HCT116 (cell line): Measurements from ENCODE around the gene C17orf100. TPM values are rescaled to one million over a fixed set of nuclear protein-coding genes. Genes with fewer than 3 reads are reported as not detected.
A peak's percentile ranks its signal among the peaks of the same experiment; 100 is the strongest.

Experiments used
- ATAC-seq: fragments of 200-7000 bp; cut with Tn5 transposase; 2 replicates; pipeline ENCODE4 v1.9.1; 2020; ENCODE audit warnings: mild to moderate bottlenecking, moderate library complexity
- BruUV-seq: library from RNA; stranded (reverse); fragments of 400-500 nt; replicated peaks from 2 replicates; lab custom pipeline; 2021; lab: Mats Ljungman, UMichigan
- CTCF ChIA-PET: fragments of 300-600 bp; sonication (Branson Sonifier 250); formaldehyde crosslinking; loops from one replicate; lab custom pipeline; 2021; ENCODE audit warnings: antibody characterized with exemption; lab: Charles Lee
- POLR2A ChIA-PET: fragments of 300-600, 350-600 bp; sonication (Branson Sonifier 250); formaldehyde crosslinking; loops from one replicate; lab custom pipeline; 2021; ENCODE audit warnings: antibody characterized with exemption; lab: Charles Lee
- RAD21 ChIA-PET, 2 experiments: fragments of 300-600 bp; sonication (Branson Sonifier 250); formaldehyde crosslinking; loops; one replicate each; lab custom pipeline; 2023; ENCODE audit warnings: low total read pairs in 2 of 2; ENCODE audit not compliant: uncharacterized antibody in 2 of 2, unreplicated experiment in 2 of 2, low non-redundant PET in 1 of 2; lab: Charles Lee
- DNase-seq: peaks from one replicate; pipeline ENCODE4 v3.0.0-alpha.2; 2010; ENCODE audit warnings: low read depth, low spot score
- H2AFZ ChIP-seq: fragments of 200-600 bp; shearing (Covaris generic), sonication (generic); 2 replicates; pipeline ENCODE4 v1.6.1; 2017; ENCODE audit warnings: low read depth, mixed run types, mixed read lengths, antibody characterized with exemption, low read length; ENCODE audit not compliant: poor library complexity, severe bottlenecking
- H3K27ac ChIP-seq: 2 replicates; pipeline ENCODE4 v1.5.1; 2012; ENCODE audit warnings: low read depth, low read length
- H3K27me3 ChIP-seq: fragments of 200-600 bp; sonication (generic); 2 replicates; pipeline ENCODE4 v1.6.1; 2016; ENCODE audit warnings: mixed run types, low read length, mixed read lengths; ENCODE audit not compliant: insufficient read depth
- H3K36me3 ChIP-seq, 2 experiments: fragments of 200-500 bp in 1 of 2; fragments of 200-600 bp in 1 of 2; sonication (Bioruptor generic) in 1 of 2; sonication (generic) in 1 of 2; 2 replicates each; pipeline versions ENCODE4 v1.5.1 to v1.6.1; 2014 to 2016; ENCODE audit warnings: low read length in 2 of 2, inconsistent platforms in 1 of 2, mixed read lengths in 1 of 2, mixed run types in 1 of 2; ENCODE audit not compliant: insufficient read depth in 2 of 2, control insufficient read depth in 1 of 2
- H3K4me1 ChIP-seq, 2 experiments: fragments of 200-600 bp in 1 of 2; sonication (generic) in 1 of 2; 2 replicates each; pipeline versions ENCODE4 v1.5.1 to v1.6.1; 2012 to 2017; ENCODE audit warnings: low read length in 2 of 2, inconsistent platforms in 1 of 2, mild to moderate bottlenecking in 1 of 2, mixed read lengths in 1 of 2, mixed run types in 1 of 2, moderate library complexity in 1 of 2; ENCODE audit not compliant: insufficient read depth in 2 of 2, control insufficient read depth in 1 of 2
- H3K4me2 ChIP-seq: fragments of 200-600 bp; sonication (generic); 2 replicates; pipeline ENCODE4 v1.6.1; 2017; ENCODE audit warnings: mixed run types, low read length, mixed read lengths
- H3K4me3 ChIP-seq, 2 experiments: fragments of 200-600 bp in 1 of 2; sonication (generic) in 1 of 2; replicated peaks in 1 of 2; 2 replicates each; pipeline ENCODE4 v1.5.1; 2011 to 2016; ENCODE audit warnings: low read length in 2 of 2, control low read depth in 1 of 2, low read depth in 1 of 2, mild to moderate bottlenecking in 1 of 2, mixed read lengths in 1 of 2, mixed run types in 1 of 2
- H3K79me2 ChIP-seq: fragments of 200-600 bp; sonication (generic); 2 replicates; pipeline ENCODE4 v1.6.1; 2017; ENCODE audit warnings: mild to moderate bottlenecking, mixed run types, low read length, moderate library complexity, mixed read lengths; ENCODE audit not compliant: insufficient read depth
- H3K9ac ChIP-seq: fragments of 200-600 bp; sonication (generic); 2 replicates; pipeline ENCODE4 v1.6.1; 2016; ENCODE audit warnings: low read length, mixed read lengths
- H3K9me2 ChIP-seq: fragments of 200-600 bp; sonication (generic), shearing (Covaris generic); 2 replicates; pipeline ENCODE4 v1.6.1; 2017; ENCODE audit warnings: mixed run types, mild to moderate bottlenecking, moderate library complexity; ENCODE audit not compliant: insufficient read depth
- H3K9me3 ChIP-seq, 2 experiments: fragments of 200-500 bp in 1 of 2; fragments of 200-600 bp in 1 of 2; sonication (Bioruptor generic) in 1 of 2; sonication (generic) in 1 of 2; 2 replicates each; pipeline ENCODE4 v1.6.1; 2014 to 2017; ENCODE audit warnings: low read length in 2 of 2, mixed read lengths in 2 of 2, inconsistent platforms in 1 of 2, low read depth in 1 of 2, mild to moderate bottlenecking in 1 of 2, mixed run types in 1 of 2, moderate library complexity in 1 of 2; ENCODE audit not compliant: control insufficient read depth in 1 of 2, insufficient read depth in 1 of 2
- H4K20me1 ChIP-seq: fragments of 200-600 bp; sonication (generic), shearing (Covaris generic); 2 replicates; pipeline ENCODE4 v1.6.1; 2017; ENCODE audit warnings: mixed run types, mild to moderate bottlenecking, moderate library complexity; ENCODE audit not compliant: insufficient read depth
- ATF3 ChIP-seq: IDR thresholded peaks from 2 replicates; pipeline ENCODE4 v1.6.1; 2012
- CBX3 ChIP-seq: IDR thresholded peaks from 2 replicates; pipeline ENCODE4 v1.6.1; 2012; ENCODE audit warnings: low read depth
- EZH2phosphoT487 ChIP-seq: fragments of 200-600 bp; IDR thresholded peaks from 2 replicates; pipeline ENCODE4 v1.6.1; 2018; ENCODE audit warnings: antibody characterized with exemption, borderline replicate concordance
- FOSL1 ChIP-seq: IDR thresholded peaks from 2 replicates; pipeline ENCODE4 v1.6.1; 2012; ENCODE audit warnings: low read depth
- JUND ChIP-seq: IDR thresholded peaks from 2 replicates; pipeline ENCODE4 v1.6.1; 2012
- MAX ChIP-seq: IDR thresholded peaks from 2 replicates; pipeline ENCODE4 v1.6.1; 2012
- POLR2A ChIP-seq: IDR thresholded peaks from 2 replicates; pipeline ENCODE4 v1.7.0; 2011; ENCODE audit warnings: borderline replicate concordance; ENCODE audit not compliant: insufficient read depth, insufficient read length; ENCODE audit errors: extremely low read depth
- POLR2AphosphoS5 ChIP-seq: IDR thresholded peaks from 2 replicates; pipeline ENCODE4 v1.6.1; 2011; ENCODE audit warnings: mild to moderate bottlenecking, low read depth, low read length, moderate library complexity
- RAD21 ChIP-seq: IDR thresholded peaks from 2 replicates; pipeline ENCODE4 v1.6.1; 2012; ENCODE audit warnings: low read depth, mild to moderate bottlenecking
- SP1 ChIP-seq: IDR thresholded peaks from 2 replicates; pipeline ENCODE4 v1.6.1; 2012; ENCODE audit warnings: low read depth
- ZBTB33 ChIP-seq: IDR thresholded peaks from 2 replicates; pipeline ENCODE4 v1.6.1; 2011; ENCODE audit warnings: mild to moderate bottlenecking, low read length, moderate library complexity; ENCODE audit not compliant: insufficient replicate concordance; ENCODE audit errors: extremely low read depth
- intact Hi-C: fragments of 100-400 bp; cut with micrococcal nuclease; formaldehyde crosslinking; loops from 2 replicates; pipeline ENCODE4 v1.10.0; 2022
- total RNA-seq: library from RNA; stranded (reverse); gene quantifications from one replicate; pipeline ENCODE4 v1.2.1, GENCODE V29; 2021; ENCODE audit not compliant: unreplicated experiment

The C17orf100 gene
- total RNA-seq, 1 experiment from 2014 or later = 0.76 TPM

GRCh38 chr17:6669479-6670212 lies 18.1 kb downstream of the C17orf100 start:
- no peaks in the 10 kb centered on the region for H3K36me3 ChIP-seq
- ATAC-seq = peak; percentile 84
- TSS peak; percentile 95 for BruUV-seq
- peaks cover 19 to 47% of the 10 kb centered on the region in 2 experiments for H3K4me1 ChIP-seq
- DNase-seq = peak; percentile 80
- peak; percentile 74 for TF ChIP-seq SP1
- no peak for TF ChIP-seq ZBTB33
- peak; percentile 79 for TF ChIP-seq FOSL1
- TF ChIP-seq ATF3 = no peak
- peak; percentile 60 for TF ChIP-seq MAX
- no peak for TF ChIP-seq POLR2A
- TF ChIP-seq POLR2AphosphoS5 = peak; percentile 62
- peak; percentile 74 for TF ChIP-seq JUND
- no peak for TF ChIP-seq EZH2phosphoT487
- TF ChIP-seq CBX3 = peak; percentile 59; the same call in 1 of the 2 replicates
- peak; percentile 31 for TF ChIP-seq RAD21
- intact Hi-C loops = no loop called here
- H3K9ac ChIP-seq = peak overlapping the region; percentile 35
- ChIA-PET CTCF (interaction anchor here (0.8 to 3.1 kb wide), 6 partner anchors 32 to 383 kb away, joined by 3 to 17 read pairs (median 8); no protein-coding TSS in a partner anchor), RAD21 (no interaction called here), POLR2A (interaction anchor here (0.6 to 2.6 kb wide), 4 partner anchors 116 to 366 kb away, joined by 3 to 8 read pairs (median 3); partner anchors contain the start of gene SLC16A13)
- H3K27ac ChIP-seq = peak overlapping the region; percentile 43; the same call in 1 of the 2 replicates
- H3K4me3 ChIP-seq = peak overlapping the region in 1 of 2 experiments; percentile 33; a peak in 3 of 4 replicates
- peak overlapping the region; percentile 80 for H3K4me2 ChIP-seq
- H3K9me3 ChIP-seq = no peaks in the 10 kb centered on the region
- no peaks in the 10 kb centered on the region for H3K9me2 ChIP-seq
- no peak overlapping the region for H2AFZ ChIP-seq
- no peaks in the 10 kb centered on the region for H4K20me1 ChIP-seq
- no peaks in the 10 kb centered on the region for H3K27me3 ChIP-seq
- H3K79me2 ChIP-seq = no peaks in the 10 kb centered on the region
